ENCODE results near the gene KCNIP1.
"Not testable (repeated sequence)": the region's sequence is repeated elsewhere in the genome, so short reads cannot be mapped to it uniquely, and the experiment has no call there.

The KCNIP1 gene

GRCh38 chr5:170732685-170733084, 228.9 kb downstream of the KCNIP1 start:
- no peak for DNase-seq

- DNase-seq: no peak
These were observed 233.1 kb downstream of the KCNIP1 start for GRCh38 chr5:170736966-170737365.

GRCh38 chr5:170737591-170737990, 233.8 kb downstream of the KCNIP1 start:
- no peak for DNase-seq

- no peak for DNase-seq
These were observed 235.0 kb downstream of the KCNIP1 start for GRCh38 chr5:170738840-170739239.

GRCh38 chr5:170739446-170739845, 235.6 kb downstream of the KCNIP1 start:
- no peak for DNase-seq

GRCh38 chr5:170740551-170741205, 236.9 kb downstream of the KCNIP1 start:
- DNase-seq: no peak

- DNase-seq: no peak
These were observed 238.0 kb downstream of the KCNIP1 start for GRCh38 chr5:170741801-170742200.

- no peak for DNase-seq
These were observed 240.0 kb downstream of the KCNIP1 start for GRCh38 chr5:170743876-170744212.

- DNase-seq: peak; percentile 52
These were observed 241.8 kb downstream of the KCNIP1 start for GRCh38 chr5:170745481-170746071.

GRCh38 chr5:170746075-170746960, 242.5 kb downstream of the KCNIP1 start:
- no peak for DNase-seq

GRCh38 chr5:170746961-170747340, 243.1 kb downstream of the KCNIP1 start:
- no peak for DNase-seq

- DNase-seq: no peak
These were observed 243.5 kb downstream of the KCNIP1 start for GRCh38 chr5:170747357-170747756.

GRCh38 chr5:170747851-170748250, 244.0 kb downstream of the KCNIP1 start:
- no peak for DNase-seq

- DNase-seq: no peak
These were observed 245.2 kb downstream of the KCNIP1 start for GRCh38 chr5:170748951-170749471.

GRCh38 chr5:170749911-170750431, 246.2 kb downstream of the KCNIP1 start:
- DNase-seq: no peak

GRCh38 chr5:170750791-170751190, 247.0 kb downstream of the KCNIP1 start:
- DNase-seq: no peak

- no peak for DNase-seq
These were observed 247.8 kb downstream of the KCNIP1 start for GRCh38 chr5:170751631-170752030.

GRCh38 chr5:170752257-170753215, 248.7 kb downstream of the KCNIP1 start:
- no peak for DNase-seq

GRCh38 chr5:170753311-170753710, 249.5 kb downstream of the KCNIP1 start:
- no peak for DNase-seq

- not testable (repeated sequence) for DNase-seq
These were observed 250.7 kb downstream of the KCNIP1 start for GRCh38 chr5:170754508-170754907.

- no peak for DNase-seq
These were observed 252.0 kb downstream of the KCNIP1 start for GRCh38 chr5:170755679-170756456.

Data from left hindlimb (tissue), 1 donor.